ENCODE results near the gene GHRH.

The GHRH gene

GRCh38 chr20:37260923-37261322 lies 691 bp downstream of the GHRH start:
- H3K27ac ChIP-seq (ENCODE audit: low read depth, low read length, severe bottlenecking) = no peak overlapping the region
- H3K4me1 ChIP-seq (ENCODE audit: control insufficient read depth, insufficient read depth, low read length, poor library complexity, severe bottlenecking) = no peaks in the 10 kb centered on the region
- no peaks in the 10 kb centered on the region for H3K9me3 ChIP-seq (ENCODE audit: control insufficient read depth, low read length)
- 87 to 92% methylated on average over 4 of the region's 4 CpGs for WGBS, 2 experiments (ENCODE audit: insufficient coverage in 2 of 2)
- H3K36me3 ChIP-seq (ENCODE audit: control insufficient read depth, insufficient read depth, low read length) = no peaks in the 10 kb centered on the region
- no peak overlapping the region for H3K4me3 ChIP-seq (ENCODE audit: extremely low read depth, insufficient read depth, low read length, poor library complexity, severe bottlenecking)

GRCh38 chr20:37259865-37260264 lies 1.7 kb downstream of the GHRH start:
- Histone ChIP-seq H3K27ac (ENCODE audit: low read depth, low read length, severe bottlenecking) (no peak overlapping the region), H3K4me3 (ENCODE audit: extremely low read depth, insufficient read depth, low read length, poor library complexity, severe bottlenecking) (no peak overlapping the region), H3K36me3 (ENCODE audit: control insufficient read depth, insufficient read depth, low read length) (no peaks in the 10 kb centered on the region), H3K4me1 (ENCODE audit: control insufficient read depth, insufficient read depth, low read length, poor library complexity, severe bottlenecking) (no peaks in the 10 kb centered on the region), H3K9me3 (ENCODE audit: control insufficient read depth, low read length) (no peaks in the 10 kb centered on the region)
- 88 to 93% methylated on average over 1 to 2 of the region's 3 CpGs for WGBS, 2 experiments (ENCODE audit: insufficient coverage in 2 of 2)

GRCh38 chr20:37259031-37259430 lies 2.6 kb downstream of the GHRH start:
- 65 to 67% methylated on average over 11 of the region's 11 CpGs for WGBS, 2 experiments (ENCODE audit: insufficient coverage in 2 of 2)

GRCh38 chr20:37257988-37258387 lies 3.6 kb downstream of the GHRH start:
- Histone ChIP-seq H3K4me3 (ENCODE audit: extremely low read depth, insufficient read depth, low read length, poor library complexity, severe bottlenecking) (no peak overlapping the region), H3K9me3 (ENCODE audit: control insufficient read depth, low read length) (peaks cover 5% of the 10 kb centered on the region), H3K4me1 (ENCODE audit: control insufficient read depth, insufficient read depth, low read length, poor library complexity, severe bottlenecking) (no peaks in the 10 kb centered on the region), H3K36me3 (ENCODE audit: control insufficient read depth, insufficient read depth, low read length) (no peaks in the 10 kb centered on the region), H3K27ac (ENCODE audit: low read depth, low read length, severe bottlenecking) (no peak overlapping the region)
- 50 to 70% methylated on average over 8 to 9 of the region's 9 CpGs for WGBS, 2 experiments (ENCODE audit: insufficient coverage in 2 of 2)

More at GRCh38 chr20:37259031-37259430, 2.6 kb downstream of the GHRH start:
- H3K4me1 ChIP-seq (ENCODE audit: control insufficient read depth, insufficient read depth, low read length, poor library complexity, severe bottlenecking) = no peaks in the 10 kb centered on the region
- peaks cover 5% of the 10 kb centered on the region for H3K9me3 ChIP-seq (ENCODE audit: control insufficient read depth, low read length)
- H3K4me3 ChIP-seq (ENCODE audit: extremely low read depth, insufficient read depth, low read length, poor library complexity, severe bottlenecking) = no peak overlapping the region
- no peaks in the 10 kb centered on the region for H3K36me3 ChIP-seq (ENCODE audit: control insufficient read depth, insufficient read depth, low read length)
- no peak overlapping the region for H3K27ac ChIP-seq (ENCODE audit: low read depth, low read length, severe bottlenecking)

GRCh38 chr20:37257530-37257929 lies 4.1 kb downstream of the GHRH start:
- H3K4me3 ChIP-seq (ENCODE audit: extremely low read depth, insufficient read depth, low read length, poor library complexity, severe bottlenecking) = no peak overlapping the region
- WGBS, 2 experiments (ENCODE audit: insufficient coverage in 2 of 2) = 90% methylated on average over 2 of the region's 2 CpGs; no CpG with 5 or more reads in 1 of the 2 experiments
- H3K9me3 ChIP-seq (ENCODE audit: control insufficient read depth, low read length) = peaks cover 5% of the 10 kb centered on the region
- no peaks in the 10 kb centered on the region for H3K4me1 ChIP-seq (ENCODE audit: control insufficient read depth, insufficient read depth, low read length, poor library complexity, severe bottlenecking)
- H3K27ac ChIP-seq (ENCODE audit: low read depth, low read length, severe bottlenecking) = no peak overlapping the region
- no peaks in the 10 kb centered on the region for H3K36me3 ChIP-seq (ENCODE audit: control insufficient read depth, insufficient read depth, low read length)

- Histone ChIP-seq H3K36me3 (ENCODE audit: control insufficient read depth, insufficient read depth, low read length) (no peaks in the 10 kb centered on the region), H3K4me3 (ENCODE audit: extremely low read depth, insufficient read depth, low read length, poor library complexity, severe bottlenecking) (no peak overlapping the region), H3K4me1 (ENCODE audit: control insufficient read depth, insufficient read depth, low read length, poor library complexity, severe bottlenecking) (peaks cover 8% of the 10 kb centered on the region), H3K9me3 (ENCODE audit: control insufficient read depth, low read length) (peaks cover 5% of the 10 kb centered on the region), H3K27ac (ENCODE audit: low read depth, low read length, severe bottlenecking) (no peak overlapping the region)
- 90 to 95% methylated on average over 6 to 11 of the region's 11 CpGs for WGBS, 2 experiments (ENCODE audit: insufficient coverage in 2 of 2)
Observed at GRCh38 chr20:37256286-37256685, 5.3 kb downstream of the GHRH start.

GRCh38 chr20:37254114-37254878 lies 7.3 kb downstream of the GHRH start:
- H3K36me3 ChIP-seq (ENCODE audit: control insufficient read depth, insufficient read depth, low read length) = no peaks in the 10 kb centered on the region
- WGBS, 2 experiments (ENCODE audit: insufficient coverage in 2 of 2) = 97 to 100% methylated on average over 1 to 6 of the region's 7 CpGs
- H3K9me3 ChIP-seq (ENCODE audit: control insufficient read depth, low read length) = peaks cover 5% of the 10 kb centered on the region
- H3K27ac ChIP-seq (ENCODE audit: low read depth, low read length, severe bottlenecking) = no peak overlapping the region
- H3K4me1 ChIP-seq (ENCODE audit: control insufficient read depth, insufficient read depth, low read length, poor library complexity, severe bottlenecking) = peaks cover 8% of the 10 kb centered on the region
- no peak overlapping the region for H3K4me3 ChIP-seq (ENCODE audit: extremely low read depth, insufficient read depth, low read length, poor library complexity, severe bottlenecking)

- Histone ChIP-seq H3K9me3 (ENCODE audit: control insufficient read depth, low read length) (peaks cover 5% of the 10 kb centered on the region), H3K4me3 (ENCODE audit: extremely low read depth, insufficient read depth, low read length, poor library complexity, severe bottlenecking) (no peak overlapping the region), H3K27ac (ENCODE audit: low read depth, low read length, severe bottlenecking) (no peak overlapping the region), H3K36me3 (ENCODE audit: control insufficient read depth, insufficient read depth, low read length) (no peaks in the 10 kb centered on the region), H3K4me1 (ENCODE audit: control insufficient read depth, insufficient read depth, low read length, poor library complexity, severe bottlenecking) (peaks cover 8% of the 10 kb centered on the region)
- 93 to 97% methylated on average over 9 to 10 of the region's 12 CpGs for WGBS, 2 experiments (ENCODE audit: insufficient coverage in 2 of 2)
Observed at GRCh38 chr20:37253087-37253486, 8.5 kb downstream of the GHRH start.

GRCh38 chr20:37251825-37252477 lies 9.7 kb downstream of the GHRH start:
- Histone ChIP-seq H3K27ac (ENCODE audit: low read depth, low read length, severe bottlenecking) (no peak overlapping the region), H3K4me3 (ENCODE audit: extremely low read depth, insufficient read depth, low read length, poor library complexity, severe bottlenecking) (no peak overlapping the region), H3K4me1 (ENCODE audit: control insufficient read depth, insufficient read depth, low read length, poor library complexity, severe bottlenecking) (peaks cover 8% of the 10 kb centered on the region), H3K9me3 (ENCODE audit: control insufficient read depth, low read length) (peaks cover 5% of the 10 kb centered on the region), H3K36me3 (ENCODE audit: control insufficient read depth, insufficient read depth, low read length) (no peaks in the 10 kb centered on the region)
- 63 to 74% methylated on average over 14 to 15 of the region's 15 CpGs for WGBS, 2 experiments (ENCODE audit: insufficient coverage in 2 of 2)

- peaks cover 8% of the 10 kb centered on the region for H3K4me1 ChIP-seq (ENCODE audit: control insufficient read depth, insufficient read depth, low read length, poor library complexity, severe bottlenecking)
Observed at GRCh38 chr20:37249304-37249703, 12.3 kb downstream of the GHRH start.

GRCh38 chr20:37247547-37247946 lies 14.1 kb downstream of the GHRH start:
- H3K27ac ChIP-seq (ENCODE audit: low read depth, low read length, severe bottlenecking) = no peak overlapping the region
- H3K36me3 ChIP-seq (ENCODE audit: control insufficient read depth, insufficient read depth, low read length) = peaks cover 22% of the 10 kb centered on the region
- peaks cover 8% of the 10 kb centered on the region for H3K4me1 ChIP-seq (ENCODE audit: control insufficient read depth, insufficient read depth, low read length, poor library complexity, severe bottlenecking)
- H3K9me3 ChIP-seq (ENCODE audit: control insufficient read depth, low read length) = no peaks in the 10 kb centered on the region
- H3K4me3 ChIP-seq (ENCODE audit: extremely low read depth, insufficient read depth, low read length, poor library complexity, severe bottlenecking) = no peak overlapping the region
- WGBS, 2 experiments (ENCODE audit: insufficient coverage in 2 of 2) = 100% methylated on average over 1 of the region's 1 CpG

More at GRCh38 chr20:37249304-37249703, 12.3 kb downstream of the GHRH start:
- Histone ChIP-seq H3K4me3 (ENCODE audit: extremely low read depth, insufficient read depth, low read length, poor library complexity, severe bottlenecking) (no peak overlapping the region), H3K36me3 (ENCODE audit: control insufficient read depth, insufficient read depth, low read length) (peaks cover 5% of the 10 kb centered on the region), H3K9me3 (ENCODE audit: control insufficient read depth, low read length) (peaks cover 1% of the 10 kb centered on the region), H3K27ac (ENCODE audit: low read depth, low read length, severe bottlenecking) (no peak overlapping the region)
- 100% methylated on average over 1 of the region's 2 CpGs for WGBS, 2 experiments (ENCODE audit: insufficient coverage in 2 of 2)
